ENCODE results near the gene CST2.
"Not testable (repeated sequence)": the region's sequence is repeated elsewhere in the genome, so short reads cannot be mapped to it uniquely, and the experiment has no call there.

CST2 gene, protein sequence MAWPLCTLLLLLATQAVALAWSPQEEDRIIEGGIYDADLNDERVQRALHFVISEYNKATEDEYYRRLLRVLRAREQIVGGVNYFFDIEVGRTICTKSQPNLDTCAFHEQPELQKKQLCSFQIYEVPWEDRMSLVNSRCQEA

GRCh38 chr20:23826541-23827021 is at the start of gene CST2:
CST2 (minus strand) TSS chr20:23826729; CDS start chr20:23826660, 69 bp downstream.
- no peak for DNase-seq (ENCODE audit: low read depth, low spot score)

DNA sequence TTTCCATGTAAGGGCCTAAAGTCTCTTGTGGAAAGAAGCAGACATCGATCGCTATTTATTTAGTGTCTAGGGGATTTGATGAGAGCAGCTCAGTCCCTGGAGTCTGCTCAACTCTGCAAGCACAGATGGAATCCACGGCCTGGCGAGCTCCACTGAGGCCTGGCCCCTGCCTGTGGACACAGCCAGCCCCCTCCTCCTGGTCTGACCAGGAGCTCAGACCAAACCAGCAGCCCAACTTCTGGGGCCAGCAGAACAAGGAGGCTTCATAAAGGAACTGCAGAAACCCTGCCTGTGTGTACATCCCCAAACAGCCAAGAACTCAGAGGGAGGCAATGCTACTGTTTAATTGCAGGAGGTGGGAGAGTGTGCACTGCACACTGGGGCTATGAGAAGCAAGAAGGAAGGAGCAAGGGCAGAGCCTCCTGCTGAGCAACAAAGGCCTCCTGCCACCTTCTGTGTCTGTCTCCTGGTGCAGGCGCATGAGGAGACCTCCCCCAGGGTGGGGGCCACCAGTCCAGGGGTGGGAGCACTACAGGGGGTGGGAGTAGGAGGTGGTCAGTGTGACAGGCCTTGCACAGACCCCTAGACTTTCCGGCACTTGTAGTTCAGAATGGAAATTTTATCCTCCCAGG is 49.2 kb upstream of the CST2 start:
- DNase-seq (ENCODE audit: low read depth, low spot score), result no peak

GRCh38 chr20:23874747-23875146 is 48.2 kb upstream of the CST2 start:
- no peak for DNase-seq (ENCODE audit: low read depth, low spot score)

DNA sequence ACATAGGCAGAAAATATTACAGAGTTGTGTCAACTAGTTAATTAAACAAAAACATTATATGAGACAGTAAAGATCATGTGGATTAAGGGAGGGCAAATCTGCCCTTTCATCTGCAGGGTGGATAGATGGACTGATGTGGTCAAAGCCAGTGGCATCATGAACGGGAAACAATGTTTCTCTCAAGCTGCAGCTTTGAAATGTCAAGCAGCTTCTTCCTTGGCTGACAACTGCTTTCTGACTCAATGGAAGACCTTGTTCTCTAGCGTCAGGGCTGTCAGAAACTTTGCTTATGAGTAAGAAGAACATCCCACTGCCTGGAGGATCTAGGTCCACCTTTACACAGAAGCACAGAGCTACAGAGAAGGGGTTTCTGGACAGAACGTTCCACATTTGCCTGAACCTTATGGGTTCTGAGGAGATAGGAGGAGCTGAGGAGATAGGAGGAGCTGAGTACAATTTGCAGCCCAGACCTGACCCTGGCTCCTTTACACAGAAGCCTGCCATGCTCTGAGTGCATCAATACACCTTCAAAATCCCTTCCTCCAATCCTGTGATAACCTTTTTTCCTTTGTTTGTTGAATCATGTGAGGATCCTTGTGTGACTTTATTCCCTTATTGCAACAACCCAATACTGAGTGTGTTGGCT is 47.0 kb upstream of the CST2 start:
- DNase-seq (ENCODE audit: low read depth, low spot score), result no peak

DNA sequence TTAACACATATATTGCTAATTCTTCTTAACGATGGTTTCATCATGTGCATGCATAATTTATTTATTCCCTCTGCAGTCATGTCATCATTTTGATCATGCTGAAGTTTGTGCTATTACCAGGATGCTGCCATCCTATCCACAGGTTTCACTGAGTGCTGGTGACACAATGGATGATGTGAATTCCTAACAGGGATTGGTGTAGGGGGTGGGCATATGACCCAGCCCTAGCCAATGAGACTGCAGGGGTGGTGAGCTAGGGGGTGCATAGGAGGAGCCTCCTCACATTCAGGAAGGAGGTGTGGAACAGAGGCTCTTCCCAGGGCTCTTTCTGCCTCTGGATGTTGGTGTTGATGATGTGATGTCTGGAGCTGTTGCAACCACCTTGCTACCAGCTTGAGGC is 45.5 kb upstream of the CST2 start:
- DNase-seq (ENCODE audit: low read depth, low spot score), result no peak

DNA sequence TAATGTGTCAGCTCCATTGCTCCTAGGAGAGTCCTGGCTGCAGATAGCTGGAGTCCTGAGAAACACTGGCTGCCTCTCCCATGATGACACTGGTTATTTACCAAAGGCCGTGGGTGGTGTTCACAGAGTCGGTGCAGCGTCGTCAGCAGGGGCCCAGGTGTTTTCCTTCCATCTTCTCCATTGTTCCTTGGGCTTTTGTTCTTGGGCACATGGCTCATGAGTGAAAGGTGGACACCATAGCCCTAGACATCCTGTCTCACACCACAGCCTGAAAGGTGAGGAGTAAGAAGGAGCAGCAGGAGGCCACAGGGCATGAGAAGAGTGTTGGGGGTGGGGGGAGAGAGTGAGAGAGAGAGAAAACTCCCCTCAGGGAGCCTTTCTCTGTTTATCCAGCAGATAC is 43.9 kb upstream of the CST2 start:
- no peak for DNase-seq (ENCODE audit: low read depth, low spot score)

DNA sequence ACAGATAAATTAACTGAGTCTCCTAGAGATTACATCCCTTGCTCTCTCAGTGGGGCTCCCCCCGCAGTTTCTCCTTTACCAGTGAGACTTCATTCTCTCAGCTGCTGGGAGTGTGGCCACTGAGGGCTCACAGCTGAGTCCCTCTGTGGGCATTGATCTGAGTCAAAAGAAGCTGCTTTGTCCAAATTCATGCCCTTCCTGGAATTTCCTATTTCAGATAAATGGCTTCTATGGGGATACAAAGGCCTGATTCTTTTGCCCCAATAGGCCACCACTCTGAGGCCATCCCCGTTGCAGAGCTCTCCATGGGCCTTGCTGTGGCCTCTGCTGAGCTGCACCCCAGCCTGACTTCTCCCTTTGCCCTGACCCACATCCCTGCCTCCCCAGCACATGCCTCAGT is 43.0 kb upstream of the CST2 start:
- DNase-seq (ENCODE audit: low read depth, low spot score), result no peak

GRCh38 chr20:23868321-23868720 is 41.8 kb upstream of the CST2 start:
- DNase-seq (ENCODE audit: low read depth, low spot score), result no peak

DNA sequence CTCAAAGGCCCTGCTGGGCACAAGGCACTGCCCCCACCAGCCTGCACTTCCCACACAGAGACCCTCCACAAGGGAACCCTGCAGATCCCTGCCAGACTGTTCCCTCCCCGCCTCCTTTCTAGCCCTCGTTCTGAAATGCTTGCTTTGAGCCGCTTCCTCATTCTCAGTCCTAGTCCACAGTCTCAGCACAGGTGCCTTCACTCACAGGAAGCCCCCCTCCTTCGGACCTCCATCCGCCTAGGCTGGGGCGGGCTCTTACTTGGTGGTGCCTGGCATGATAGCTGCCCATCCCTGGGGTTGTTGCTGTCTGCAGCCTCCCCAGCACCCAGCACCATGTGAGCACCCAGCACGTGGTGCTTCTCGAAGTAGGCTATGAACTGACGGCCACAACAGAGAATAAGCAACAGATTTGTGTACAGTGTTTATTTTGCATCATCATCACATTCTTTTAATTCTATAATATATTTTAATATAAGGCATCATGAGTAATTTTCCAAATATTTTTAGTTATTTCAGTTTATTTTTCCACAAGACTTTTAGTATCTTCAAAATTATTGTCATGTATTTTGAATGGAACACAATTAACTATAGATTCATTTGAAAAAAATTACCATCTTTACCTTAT is 40.7 kb upstream of the CST2 start:
- DNase-seq (ENCODE audit: low read depth, low spot score), result no peak

- DNase-seq (ENCODE audit: low read depth, low spot score), result not testable (repeated sequence)
These were observed 34.2 kb upstream of the CST2 start for GRCh38 chr20:23860771-23861170.

GRCh38 chr20:23857962-23858595 is 31.6 kb upstream of the CST2 start:
- DNase-seq (ENCODE audit: low read depth, low spot score), result no peak

DNA sequence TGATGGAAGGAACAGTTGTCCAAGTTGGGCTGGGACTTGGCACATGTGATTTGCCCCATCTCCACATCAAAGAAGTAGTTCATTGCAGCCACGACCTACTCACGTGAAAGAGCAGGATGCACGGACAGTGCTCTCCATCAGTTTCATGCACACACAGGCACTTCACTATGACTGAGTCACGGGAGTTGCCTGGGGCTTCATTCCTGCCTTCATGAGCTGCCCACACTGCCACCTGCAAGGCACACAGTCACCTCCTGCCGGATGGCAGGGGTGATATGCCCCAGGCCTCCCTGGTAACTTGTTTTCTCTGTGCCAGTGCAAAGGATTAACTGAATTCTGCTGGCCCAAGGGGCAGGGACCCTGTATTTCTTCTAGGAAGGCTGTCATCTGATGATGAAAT is 30.2 kb upstream of the CST2 start:
- DNase-seq (ENCODE audit: low read depth, low spot score), result no peak

GRCh38 chr20:23856226-23856625 is 29.7 kb upstream of the CST2 start:
- no peak for DNase-seq (ENCODE audit: low read depth, low spot score)

DNA sequence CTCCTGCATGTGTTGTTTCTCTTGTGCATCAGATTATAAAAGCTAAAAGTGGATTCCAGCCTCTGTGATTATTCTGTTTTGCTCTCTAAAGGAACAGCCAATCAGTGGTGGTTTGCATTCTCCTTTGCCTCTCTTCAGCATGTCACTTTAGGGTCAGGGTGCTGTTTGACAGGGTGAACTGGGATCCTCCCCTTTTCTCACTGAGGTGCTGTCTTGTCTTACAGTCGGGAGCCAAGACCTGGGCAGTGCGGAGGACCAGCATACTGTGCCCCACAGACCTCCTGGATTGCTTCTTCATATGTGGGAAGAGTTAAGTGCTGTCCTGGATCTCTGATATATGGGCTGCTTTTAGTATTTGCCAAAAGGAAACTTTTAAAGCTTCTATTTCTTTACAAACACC is 15.2 kb upstream of the CST2 start:
- DNase-seq (ENCODE audit: low read depth, low spot score), result no peak

DNA sequence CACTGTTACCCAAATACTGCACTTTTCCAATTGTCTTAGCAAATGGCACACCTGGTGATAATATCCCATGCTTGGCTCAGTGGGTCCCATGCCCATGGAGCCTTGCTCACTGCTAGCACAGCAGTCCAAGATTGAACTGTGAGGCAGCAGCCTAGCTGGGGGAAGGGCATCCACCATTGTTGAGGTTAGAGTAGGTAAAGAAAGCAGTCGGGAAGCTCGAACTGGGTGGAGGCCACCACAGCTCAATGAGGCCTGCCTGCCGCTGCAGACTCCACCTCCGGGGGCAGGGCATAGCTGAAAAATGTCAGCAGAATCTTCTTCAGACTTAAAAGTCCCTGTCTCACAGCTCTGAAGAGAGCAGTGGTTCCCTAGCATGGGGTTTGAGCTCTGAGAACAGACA is 9.2 kb upstream of the CST2 start:
- no peak for DNase-seq (ENCODE audit: low read depth, low spot score)

- DNase-seq (ENCODE audit: low read depth, low spot score), result no peak
These were observed 6.4 kb upstream of the CST2 start for GRCh38 chr20:23832775-23833513.

- DNase-seq (ENCODE audit: low read depth, low spot score), result not testable (repeated sequence)
These were observed 5.4 kb upstream of the CST2 start for GRCh38 chr20:23831961-23832360.

DNA sequence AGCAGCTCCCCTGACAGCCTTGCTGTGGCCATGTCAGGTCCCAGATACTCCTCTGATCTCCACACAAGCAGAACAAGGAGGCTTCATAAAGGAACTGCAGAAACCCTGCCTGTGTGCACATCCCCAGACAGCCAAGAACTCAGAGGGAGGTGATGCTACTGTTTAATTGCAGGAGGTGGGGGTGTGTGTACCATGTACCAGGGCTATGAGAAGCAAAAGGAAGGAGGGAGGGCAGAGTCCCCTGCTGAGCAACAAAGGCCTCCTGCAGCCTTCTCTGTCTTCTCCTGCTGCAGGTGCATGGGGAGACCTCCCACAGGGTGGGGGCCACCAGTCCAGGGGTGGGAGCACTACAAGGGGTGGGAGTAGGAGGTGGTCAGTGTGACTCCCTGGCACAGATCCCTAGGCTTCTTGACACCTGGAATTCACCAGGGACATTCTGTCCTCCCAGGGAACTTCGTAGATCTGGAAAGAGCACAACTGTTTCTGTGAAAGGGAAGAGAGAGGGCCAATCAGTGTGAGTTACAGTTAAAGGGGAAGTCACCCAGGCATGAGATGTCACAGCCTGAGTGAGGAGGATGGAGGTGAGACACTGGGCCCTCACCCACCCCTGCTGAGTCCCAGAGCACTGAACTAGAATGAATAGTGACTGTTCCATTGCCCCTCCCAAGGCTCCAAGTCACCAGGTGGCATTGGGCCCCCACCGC is 2.8 kb downstream of the CST2 start:
- no peak for DNase-seq (ENCODE audit: low read depth, low spot score)

DNA sequence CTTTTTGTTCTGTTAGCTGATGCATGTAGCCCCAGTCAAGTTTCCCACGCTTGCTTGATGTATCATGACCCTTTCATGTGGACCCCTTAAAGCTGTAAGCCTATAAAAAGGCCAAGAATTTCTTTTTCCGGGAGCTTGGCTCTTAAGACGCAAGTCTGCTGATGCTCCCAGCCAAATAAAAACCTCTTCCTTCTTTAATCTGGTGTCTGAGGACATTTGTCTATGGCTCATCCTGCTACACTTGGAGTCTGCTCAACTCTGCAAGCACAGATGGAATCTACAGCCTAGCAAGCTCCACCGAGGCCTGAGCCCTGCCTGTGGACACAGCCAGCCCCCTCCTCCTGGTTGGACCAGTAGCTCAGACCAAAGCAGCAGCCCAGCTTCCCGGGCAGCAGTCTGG is 3.4 kb downstream of the CST2 start:
- DNase-seq (ENCODE audit: low read depth, low spot score), result no peak

DNA sequence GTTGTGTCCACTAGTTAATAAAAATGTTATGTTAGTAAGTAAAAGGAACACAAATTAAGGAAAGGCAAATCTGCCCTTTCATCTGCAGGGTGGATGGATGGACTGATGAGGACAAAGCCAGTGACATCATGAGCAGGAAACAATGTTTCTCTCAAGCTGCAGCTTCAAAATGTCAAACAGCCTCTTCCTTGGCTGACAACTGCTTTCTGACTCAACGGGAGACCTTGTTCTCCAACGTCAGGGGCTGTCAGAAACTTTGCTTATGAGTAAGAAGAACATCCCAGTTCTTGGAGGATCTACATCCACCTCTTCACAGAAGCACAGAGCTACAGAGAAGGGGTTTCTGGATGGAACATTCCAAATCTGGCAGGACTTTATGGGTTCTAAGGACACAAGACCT is 6.0 kb downstream of the CST2 start:
- no peak for DNase-seq (ENCODE audit: low read depth, low spot score)

DNA sequence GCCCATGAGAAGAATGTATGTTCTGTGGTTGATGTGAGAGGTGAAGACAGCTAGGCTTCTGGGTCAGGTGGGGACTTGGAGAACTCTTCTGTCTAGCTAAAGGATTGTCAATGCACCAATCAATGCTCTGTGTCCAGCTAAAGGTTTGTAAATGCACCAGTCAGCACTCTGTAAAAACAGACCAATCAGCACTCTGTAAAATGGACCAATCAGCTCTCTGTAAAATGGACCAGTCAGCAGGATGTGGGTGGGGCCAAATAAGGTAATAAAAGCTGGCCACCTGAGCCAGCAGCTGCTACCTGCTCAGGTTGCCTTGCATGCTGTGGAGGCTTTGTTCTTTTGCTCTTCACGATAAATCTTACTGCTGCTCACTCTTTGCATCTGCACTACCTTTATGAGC is 15.0 kb downstream of the CST2 start:
- not testable (repeated sequence) for DNase-seq (ENCODE audit: low read depth, low spot score)
